Neural progenitor cell (in vitro differentiated cells): ENCODE results near the gene TOMM70. TPM values are rescaled to one million over a fixed set of nuclear protein-coding genes. Genes with fewer than 3 reads are reported as not detected.

Experiments
- DNase-seq: peaks from one replicate; pipeline ENCODE4 v3.0.0-alpha.2; 2016; ENCODE audit warnings: low spot score
- H2AFZ ChIP-seq: fragments of 200-600 bp; sonication (generic); replicated peaks from 2 replicates; pipeline ENCODE4 v1.6.1; 2016; ENCODE audit warnings: antibody characterized with exemption
- H3F3A ChIP-seq: fragments of 200-600 bp; sonication (generic); 2 replicates; pipeline ENCODE4 v1.6.1; 2016; ENCODE audit warnings: antibody characterized with exemption, low read depth
- H3K27ac ChIP-seq: fragments of 200-600 bp; sonication (generic); 2 replicates; pipeline ENCODE4 v1.5.1; 2016; ENCODE audit warnings: mild to moderate bottlenecking
- H3K27me3 ChIP-seq: fragments of 200-600 bp; sonication (generic); 2 replicates; pipeline ENCODE4 v1.6.1; 2016; ENCODE audit warnings: mild to moderate bottlenecking, moderate library complexity
- H3K36me3 ChIP-seq: fragments of 200-600 bp; sonication (generic); 2 replicates; pipeline ENCODE4 v1.5.1; 2016
- H3K4me1 ChIP-seq: fragments of 200-600 bp; sonication (generic); 2 replicates; pipeline ENCODE4 v1.6.1; 2016; ENCODE audit warnings: mixed run types
- H3K4me2 ChIP-seq: fragments of 200-600 bp; sonication (generic); 2 replicates; pipeline ENCODE4 v1.6.1; 2016
- H3K4me3 ChIP-seq: fragments of 200-600 bp; sonication (generic); 2 replicates; pipeline ENCODE4 v1.5.1; 2016
- H3K79me2 ChIP-seq: fragments of 200-600 bp; sonication (generic); 2 replicates; pipeline ENCODE4 v1.6.1; 2016; ENCODE audit warnings: low read depth
- H3K9ac ChIP-seq: fragments of 200-600 bp; sonication (generic); 2 replicates; pipeline ENCODE4 v1.6.1; 2016
- H3K9me3 ChIP-seq: fragments of 200-600 bp; sonication (generic); 2 replicates; pipeline ENCODE4 v1.5.1; 2016; ENCODE audit warnings: low read depth
- H4K20me1 ChIP-seq: fragments of 200-600 bp; sonication (generic); 2 replicates; pipeline ENCODE4 v1.6.1; 2016; ENCODE audit warnings: low read depth
- H3K27ac Mint-ChIP-seq: 3 replicates; pipeline ENCODE4 v1.8.0; 2021; ENCODE audit warnings: mixed read lengths
- H3K27me3 Mint-ChIP-seq: 2 replicates; pipeline ENCODE4 v1.8.0; 2022; ENCODE audit warnings: low read depth, mild to moderate bottlenecking, inconsistent platforms, moderate library complexity, mixed read lengths; ENCODE audit not compliant: insufficient read depth
- H3K36me3 Mint-ChIP-seq: 3 replicates; pipeline ENCODE4 v1.8.0; 2021; ENCODE audit warnings: mixed read lengths
- H3K4me1 Mint-ChIP-seq: 3 replicates; pipeline ENCODE4 v1.8.0; 2021; ENCODE audit warnings: mixed read lengths
- H3K4me3 Mint-ChIP-seq: 3 replicates; pipeline ENCODE4 v1.8.0; 2021; ENCODE audit warnings: mild to moderate bottlenecking, moderate library complexity, mixed read lengths
- H3K9me3 Mint-ChIP-seq: 3 replicates; pipeline ENCODE4 v1.8.0; 2020; ENCODE audit warnings: mixed read lengths
- EZH2 ChIP-seq: fragments of 200-600 bp; sonication (generic); IDR thresholded peaks from 2 replicates; pipeline ENCODE4 v1.6.1; 2017; ENCODE audit warnings: antibody characterized with exemption, mild to moderate bottlenecking, moderate library complexity
- EZH2phosphoT487 ChIP-seq: fragments of 200-600 bp; sonication (generic); IDR thresholded peaks from 2 replicates; pipeline ENCODE4 v1.6.1; 2017; ENCODE audit warnings: antibody characterized with exemption
- total RNA-seq: library from RNA; depleted of rRNA; stranded (reverse); fragments of >200 nt; gene quantifications from 2 replicates; pipeline ENCODE4 v1.2.3, GENCODE V29; 2015; ENCODE audit warnings: low replicate concordance
- TF ChIP-seq, protein P1 (sequence below): fragments of 200-600 bp; sonication (generic); IDR thresholded peaks from 2 replicates; pipeline ENCODE4 v1.5.1; 2017; ENCODE audit warnings: antibody characterized with exemption, mild to moderate bottlenecking

Gene TOMM70
- total RNA-seq, 1 donor from 2014 or later = 58.5 TPM

DNA sequence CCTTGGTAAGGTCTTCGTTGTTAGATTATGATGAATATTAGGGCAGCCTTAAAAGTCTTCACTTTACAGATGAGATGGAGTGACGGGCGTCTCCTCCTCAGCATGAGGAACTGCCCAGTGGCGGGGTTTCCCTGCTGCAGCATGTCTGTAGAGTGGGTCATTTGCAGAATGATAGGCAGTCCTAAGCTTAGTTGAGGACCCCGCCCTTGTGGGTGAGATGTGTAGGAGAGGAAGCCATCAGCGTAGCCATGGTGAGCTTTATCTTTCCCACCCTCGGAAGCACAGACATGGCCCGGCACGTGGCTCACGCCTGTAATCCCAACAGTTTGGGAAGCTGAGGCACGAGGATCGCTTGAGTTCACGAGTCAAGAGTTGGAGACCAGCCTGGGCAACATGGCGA is 65.5 kb downstream of the TOMM70 start:
- no peaks in the 10 kb centered on the region for H3F3A ChIP-seq
- H3K4me2 ChIP-seq = peak overlapping the region; percentile 75
- H3K4me3 ChIP-seq = peak overlapping the region; percentile 65
- H2AFZ ChIP-seq = peak overlapping the region; percentile 97
- no peak overlapping the region for H3K9ac ChIP-seq
- H3K79me2 ChIP-seq = no peaks in the 10 kb centered on the region
- no peaks in the 10 kb centered on the region for H3K9me3 Mint-ChIP-seq
- H3K27me3 Mint-ChIP-seq = no peaks in the 10 kb centered on the region
- H3K4me1 ChIP-seq = peaks cover 5% of the 10 kb centered on the region
- H3K9me3 ChIP-seq = no peaks in the 10 kb centered on the region
- DNase-seq = peak; percentile 10
- H3K4me3 Mint-ChIP-seq = peak overlapping the region; percentile 93
- no peak overlapping the region for H3K27ac ChIP-seq
- peaks cover 20% of the 10 kb centered on the region for H3K27me3 ChIP-seq
- H3K4me1 Mint-ChIP-seq = peaks cover 21% of the 10 kb centered on the region
- H3K27ac Mint-ChIP-seq = peak overlapping the region; percentile 27
- no peaks in the 10 kb centered on the region for H3K36me3 Mint-ChIP-seq
- no peaks in the 10 kb centered on the region for H3K36me3 ChIP-seq
- TF ChIP-seq EZH2 (no peak), EZH2phosphoT487 (no peak)
- TF ChIP-seq, protein P1, sequence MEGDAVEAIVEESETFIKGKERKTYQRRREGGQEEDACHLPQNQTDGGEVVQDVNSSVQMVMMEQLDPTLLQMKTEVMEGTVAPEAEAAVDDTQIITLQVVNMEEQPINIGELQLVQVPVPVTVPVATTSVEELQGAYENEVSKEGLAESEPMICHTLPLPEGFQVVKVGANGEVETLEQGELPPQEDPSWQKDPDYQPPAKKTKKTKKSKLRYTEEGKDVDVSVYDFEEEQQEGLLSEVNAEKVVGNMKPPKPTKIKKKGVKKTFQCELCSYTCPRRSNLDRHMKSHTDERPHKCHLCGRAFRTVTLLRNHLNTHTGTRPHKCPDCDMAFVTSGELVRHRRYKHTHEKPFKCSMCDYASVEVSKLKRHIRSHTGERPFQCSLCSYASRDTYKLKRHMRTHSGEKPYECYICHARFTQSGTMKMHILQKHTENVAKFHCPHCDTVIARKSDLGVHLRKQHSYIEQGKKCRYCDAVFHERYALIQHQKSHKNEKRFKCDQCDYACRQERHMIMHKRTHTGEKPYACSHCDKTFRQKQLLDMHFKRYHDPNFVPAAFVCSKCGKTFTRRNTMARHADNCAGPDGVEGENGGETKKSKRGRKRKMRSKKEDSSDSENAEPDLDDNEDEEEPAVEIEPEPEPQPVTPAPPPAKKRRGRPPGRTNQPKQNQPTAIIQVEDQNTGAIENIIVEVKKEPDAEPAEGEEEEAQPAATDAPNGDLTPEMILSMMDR = no peak
- H4K20me1 ChIP-seq = no peaks in the 10 kb centered on the region

DNA sequence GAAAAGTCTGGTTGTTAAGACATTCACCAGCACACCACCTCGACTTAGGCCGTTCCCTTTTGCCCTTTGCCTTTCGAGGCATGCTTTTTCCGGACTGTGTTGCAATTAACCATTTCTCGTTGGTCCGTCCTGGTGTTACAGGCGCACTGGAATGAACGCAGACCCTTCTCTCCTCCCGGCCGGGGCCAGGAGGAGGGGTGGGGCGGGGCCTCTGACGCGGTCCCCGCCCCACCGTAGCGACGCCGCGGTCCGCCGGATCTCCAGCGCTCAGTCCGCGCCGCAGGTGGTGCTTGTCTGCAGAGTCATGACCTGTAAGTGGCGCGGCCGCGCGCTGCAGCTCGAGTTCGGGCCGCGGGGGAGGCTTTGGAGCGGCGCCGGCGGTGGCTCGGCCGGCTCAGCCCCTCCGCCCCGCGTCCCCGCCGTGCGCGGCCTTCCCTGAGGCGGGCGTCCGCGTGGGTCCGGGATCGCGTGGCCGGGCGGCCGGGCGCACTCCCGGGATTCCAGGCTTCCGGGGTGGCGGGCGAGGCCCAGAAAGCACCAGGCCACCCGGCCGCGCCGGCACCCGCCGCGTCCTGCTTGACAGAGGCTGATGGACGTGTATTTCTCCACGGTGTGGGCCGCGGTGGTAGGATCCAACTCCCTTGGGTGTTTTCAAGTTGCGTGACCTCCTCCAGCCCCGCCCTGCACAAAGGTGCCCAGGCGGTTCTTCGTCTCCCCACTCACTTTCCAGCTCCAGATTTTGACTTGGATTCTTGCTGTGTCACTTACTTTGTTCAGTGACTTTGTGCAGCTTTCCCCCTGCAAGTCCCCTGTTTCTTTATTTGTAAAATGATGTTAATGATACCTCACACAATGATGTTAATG is 66.2 kb downstream of the TOMM70 start, which contains the start of gene NIT2:
Gene NIT2 (plus strand): TSS at position 270 of the 864 bp plus-strand sequence. CDS start 35 bp downstream, at position 305.
- DNase-seq = peak; percentile 98
- Histone ChIP-seq H3K27me3 (peaks cover 20% of the 10 kb centered on the region), H2AFZ (peak within 1 kb of the TSS; percentile 97), H3K4me2 (peak within 1 kb of the TSS; percentile 75), H3K9ac (no peak within 1 kb of the TSS), H3K4me1 (peaks cover 5% of the 10 kb centered on the region), H3K27ac (no peak within 1 kb of the TSS), H3F3A (no peaks in the 10 kb centered on the region), H3K4me3 (peak within 1 kb of the TSS; percentile 65), H3K9me3 (no peaks in the 10 kb centered on the region), H3K79me2 (no peaks in the 10 kb centered on the region), H3K36me3 (no peaks in the 10 kb centered on the region), H4K20me1 (no peaks in the 10 kb centered on the region)
- Mint-ChIP-seq H3K27me3 (no peaks in the 10 kb centered on the region), H3K4me3 (peak within 1 kb of the TSS; percentile 93), H3K27ac (peak within 1 kb of the TSS; percentile 27), H3K4me1 (peaks cover 21% of the 10 kb centered on the region), H3K9me3 (no peaks in the 10 kb centered on the region), H3K36me3 (no peaks in the 10 kb centered on the region)
- no peak for TF ChIP-seq EZH2
- TF ChIP-seq EZH2phosphoT487 = no peak
- TF ChIP-seq, protein P1 = no peak

DNA sequence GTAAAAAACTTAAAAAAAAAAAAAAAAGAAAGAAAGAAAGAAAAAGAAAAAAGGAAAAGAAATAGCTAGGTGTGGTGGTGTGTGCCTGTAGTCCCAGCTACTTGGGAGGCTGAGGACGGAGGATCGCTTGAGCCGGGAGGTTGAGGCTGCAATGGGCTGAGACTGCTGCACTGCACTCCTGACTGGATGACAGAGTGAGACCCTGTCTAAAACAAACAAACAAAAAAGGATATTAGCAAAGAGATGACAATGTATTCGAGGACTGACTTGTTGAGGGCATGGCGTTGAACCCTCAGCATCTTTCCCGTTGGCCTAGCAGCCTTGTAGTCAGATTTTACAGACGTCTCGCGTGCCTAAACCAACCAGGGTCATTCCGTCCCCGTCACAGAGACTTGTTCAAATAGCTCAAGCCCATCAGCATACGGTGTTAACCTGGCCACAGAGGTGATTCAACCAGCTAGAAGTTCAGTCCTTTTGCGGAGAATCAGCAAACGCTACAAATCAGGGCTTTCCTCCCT is 66.9 kb downstream of the TOMM70 start:
- peak overlapping the region; percentile 87 for H2AFZ ChIP-seq
- H3K4me2 ChIP-seq = peak overlapping the region; percentile 75
- Mint-ChIP-seq H3K27ac (no peak overlapping the region), H3K9me3 (no peaks in the 10 kb centered on the region), H3K36me3 (no peaks in the 10 kb centered on the region), H3K4me3 (peak overlapping the region; percentile 85), H3K27me3 (no peaks in the 10 kb centered on the region), H3K4me1 (peaks cover 21% of the 10 kb centered on the region)
- peaks cover 20% of the 10 kb centered on the region for H3K27me3 ChIP-seq
- no peaks in the 10 kb centered on the region for H4K20me1 ChIP-seq
- TF ChIP-seq, protein P1 = no peak
- TF ChIP-seq EZH2 (no peak), EZH2phosphoT487 (no peak)
- H3K4me3 ChIP-seq = peak overlapping the region; percentile 65
- no peaks in the 10 kb centered on the region for H3K79me2 ChIP-seq
- H3K4me1 ChIP-seq = peaks cover 5% of the 10 kb centered on the region
- no peak overlapping the region for H3K9ac ChIP-seq
- no peak overlapping the region for H3K27ac ChIP-seq
- no peaks in the 10 kb centered on the region for H3F3A ChIP-seq
- H3K36me3 ChIP-seq = no peaks in the 10 kb centered on the region
- no peaks in the 10 kb centered on the region for H3K9me3 ChIP-seq
- no peak for DNase-seq
